ENCODE data around the gene CCNA2. TPM values are rescaled to one million over a fixed set of nuclear protein-coding genes. Genes with fewer than 3 reads are reported as not detected.

Gene CCNA2
- total and polyA plus RNA-seq, 7 donors, result 0.06 to 0.46 (median 0.23) TPM

DNA sequence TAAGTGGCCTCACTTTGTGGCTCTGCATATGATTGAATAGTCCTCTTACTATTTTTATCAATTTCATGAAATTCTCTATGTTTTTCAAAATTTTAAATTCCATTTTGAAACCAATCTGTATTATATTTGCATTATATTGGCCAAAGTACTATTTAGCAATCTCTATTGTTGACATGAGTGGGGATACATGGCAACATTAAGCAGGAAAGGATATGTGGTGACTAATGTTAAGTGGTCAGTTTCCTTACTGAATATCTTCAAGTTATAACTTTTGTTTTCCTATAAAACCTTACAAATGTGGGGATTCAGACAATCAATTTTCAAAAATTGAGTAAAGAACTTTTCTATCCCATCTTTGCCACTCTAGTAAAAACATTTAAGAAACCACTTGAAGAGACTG, 36.4 kb upstream of the CCNA2 start:
- ATAC-seq, result no peak
- Histone ChIP-seq H3K36me3 (ENCODE audit: insufficient read depth in 1 of 2, low read depth in 1 of 2) (peaks cover 0 to 56% of the 10 kb centered on the region in 2 donors), H3K9me3 (no peaks in the 10 kb centered on the region)

DNA sequence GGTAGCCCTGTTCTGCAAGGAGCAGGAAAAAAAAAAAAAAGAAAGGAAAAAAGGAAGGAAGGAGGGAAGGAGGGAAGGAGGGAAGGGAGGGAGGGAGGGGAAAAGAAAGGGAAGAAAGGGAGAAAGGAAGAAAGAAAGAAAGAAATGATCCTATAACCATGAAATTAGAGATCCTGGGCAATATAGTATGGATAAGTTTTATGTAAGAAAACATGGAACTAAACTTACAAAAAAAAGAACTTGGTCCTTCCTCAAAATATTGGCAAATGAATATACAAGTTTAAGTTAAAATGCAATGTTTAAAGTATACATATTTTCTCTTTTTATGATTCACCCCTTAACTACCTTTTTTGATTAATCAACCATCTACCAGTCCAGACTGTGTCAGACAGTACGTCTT, 27.7 kb upstream of the CCNA2 start:
- 86 to 92% (median 92%) methylated on average over 1 of the region's 1 CpG for WGBS, 3 donors
- peaks cover 0 to 51% of the 10 kb centered on the region in 2 donors for H3K36me3 ChIP-seq (ENCODE audit: insufficient read depth in 1 of 2, low read depth in 1 of 2)
- no peak for ATAC-seq
- no peaks in the 10 kb centered on the region for H3K9me3 ChIP-seq
- TF ChIP-seq, protein P1, sequence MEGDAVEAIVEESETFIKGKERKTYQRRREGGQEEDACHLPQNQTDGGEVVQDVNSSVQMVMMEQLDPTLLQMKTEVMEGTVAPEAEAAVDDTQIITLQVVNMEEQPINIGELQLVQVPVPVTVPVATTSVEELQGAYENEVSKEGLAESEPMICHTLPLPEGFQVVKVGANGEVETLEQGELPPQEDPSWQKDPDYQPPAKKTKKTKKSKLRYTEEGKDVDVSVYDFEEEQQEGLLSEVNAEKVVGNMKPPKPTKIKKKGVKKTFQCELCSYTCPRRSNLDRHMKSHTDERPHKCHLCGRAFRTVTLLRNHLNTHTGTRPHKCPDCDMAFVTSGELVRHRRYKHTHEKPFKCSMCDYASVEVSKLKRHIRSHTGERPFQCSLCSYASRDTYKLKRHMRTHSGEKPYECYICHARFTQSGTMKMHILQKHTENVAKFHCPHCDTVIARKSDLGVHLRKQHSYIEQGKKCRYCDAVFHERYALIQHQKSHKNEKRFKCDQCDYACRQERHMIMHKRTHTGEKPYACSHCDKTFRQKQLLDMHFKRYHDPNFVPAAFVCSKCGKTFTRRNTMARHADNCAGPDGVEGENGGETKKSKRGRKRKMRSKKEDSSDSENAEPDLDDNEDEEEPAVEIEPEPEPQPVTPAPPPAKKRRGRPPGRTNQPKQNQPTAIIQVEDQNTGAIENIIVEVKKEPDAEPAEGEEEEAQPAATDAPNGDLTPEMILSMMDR (IDR thresholded peaks at IDR 0.05), result no peak
- H3K4me1 ChIP-seq, result no peaks in the 10 kb centered on the region
- H3K27me3 ChIP-seq (ENCODE audit: insufficient read depth in 3 of 3, low read length in 2 of 3), result no peaks in the 10 kb centered on the region
- no peak for DNase-seq
- intact Hi-C loops (cut with DNase I), result no loop called here
- H3K27ac ChIP-seq, result no peak overlapping the region
- H3K4me3 ChIP-seq, result no peak overlapping the region

More for the DNA sequence above, 36.4 kb upstream of the CCNA2 start:
- DNase-seq, result no peak
- intact Hi-C loops (cut with DNase I), result no loop called here
- Histone ChIP-seq H3K4me3 (no peak overlapping the region), H3K4me1 (no peaks in the 10 kb centered on the region), H3K27me3 (ENCODE audit: insufficient read depth in 3 of 3, low read length in 2 of 3) (no peaks in the 10 kb centered on the region), H3K27ac (no peak overlapping the region)
- TF ChIP-seq, protein P1 (IDR thresholded peaks at IDR 0.05), result no peak

DNA sequence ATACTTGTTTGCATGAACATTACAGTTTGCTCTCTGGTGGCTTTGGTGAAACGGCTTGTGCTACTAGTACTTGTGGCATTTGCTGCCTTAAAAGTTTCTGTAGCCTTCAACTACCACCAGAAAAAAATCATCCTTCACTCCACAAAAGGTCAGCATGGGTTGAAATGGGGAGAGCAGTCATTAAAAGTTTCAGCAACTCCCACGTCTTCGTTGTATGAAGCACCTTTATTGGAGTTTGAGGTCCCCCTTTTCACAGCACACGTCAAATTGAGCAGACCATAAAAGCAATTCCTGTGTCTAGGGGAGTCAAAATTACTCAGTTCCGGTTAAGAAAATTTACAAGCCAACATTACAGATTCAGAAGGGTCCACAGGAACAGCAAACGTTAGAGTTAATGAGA, 23.0 kb upstream of the CCNA2 start:
- TF ChIP-seq, protein P1 (IDR thresholded peaks at IDR 0.05), result no peak
- Histone ChIP-seq H3K4me1 (no peaks in the 10 kb centered on the region), H3K27me3 (ENCODE audit: insufficient read depth in 3 of 3, low read length in 2 of 3) (no peaks in the 10 kb centered on the region), H3K27ac (no peak overlapping the region), H3K9me3 (no peaks in the 10 kb centered on the region), H3K4me3 (no peak overlapping the region), H3K36me3 (ENCODE audit: insufficient read depth in 1 of 2, low read depth in 1 of 2) (peaks cover 6 to 72% of the 10 kb centered on the region in 2 donors)
- no peak for ATAC-seq
- no peak for DNase-seq
- intact Hi-C loops (cut with DNase I), result no loop called here
- 59 to 65% (median 63%) methylated on average over 6 of the region's 6 CpGs for WGBS, 3 donors

DNA sequence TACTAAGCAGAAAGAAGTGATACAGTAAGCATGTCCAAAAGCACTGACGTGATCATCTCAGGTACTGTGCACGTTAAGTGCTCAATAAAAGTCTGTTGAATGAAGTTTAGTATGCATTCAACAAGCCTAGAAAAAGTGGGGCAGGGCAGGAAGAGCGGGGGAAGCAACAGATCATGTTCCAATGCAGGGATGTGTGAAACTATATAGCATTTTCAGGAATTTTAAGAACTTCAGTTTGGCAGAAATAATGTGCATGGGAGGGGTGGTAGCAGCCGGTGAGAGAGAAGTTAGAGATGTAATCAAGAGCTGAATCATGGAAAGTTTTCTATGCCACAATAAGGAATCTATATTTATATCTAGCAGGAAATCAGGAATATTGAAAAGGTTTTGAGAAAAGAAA, 19.2 kb upstream of the CCNA2 start:
- DNase-seq (no peak), ATAC-seq (no peak)
- Histone ChIP-seq H3K4me1 (no peaks in the 10 kb centered on the region), H3K27me3 (ENCODE audit: insufficient read depth in 3 of 3, low read length in 2 of 3) (no peaks in the 10 kb centered on the region), H3K4me3 (no peak overlapping the region), H3K9me3 (no peaks in the 10 kb centered on the region), H3K27ac (no peak overlapping the region), H3K36me3 (ENCODE audit: insufficient read depth in 1 of 2, low read depth in 1 of 2) (peaks cover 6 to 86% of the 10 kb centered on the region in 2 donors)
- intact Hi-C loops (cut with DNase I), result no loop called here
- TF ChIP-seq, protein P1 (IDR thresholded peaks at IDR 0.05), result no peak
- WGBS, 3 donors, result 74 to 83% (median 81%) methylated on average over 4 of the region's 4 CpGs

DNA sequence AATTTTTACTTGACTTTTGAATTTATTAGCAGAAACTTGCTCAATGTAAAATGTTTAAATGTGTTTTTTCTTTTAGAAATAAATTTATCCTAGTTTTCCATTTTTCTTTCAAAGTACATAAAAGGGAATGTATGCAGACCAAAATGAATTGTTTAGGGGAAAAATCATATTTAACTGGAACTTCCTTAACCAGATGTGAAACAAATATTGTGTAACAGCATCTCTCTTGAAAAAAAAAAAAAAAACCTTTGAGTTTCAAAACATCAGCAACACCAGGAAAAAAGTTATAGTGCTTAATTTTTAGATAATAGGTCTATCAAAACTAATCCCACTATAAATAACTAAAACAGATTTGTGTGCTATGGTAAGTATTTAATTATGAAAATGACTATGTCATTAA, 14.5 kb upstream of the CCNA2 start:
- DNase-seq, result no peak
- Histone ChIP-seq H3K27ac (no peak overlapping the region), H3K9me3 (no peaks in the 10 kb centered on the region), H3K36me3 (ENCODE audit: insufficient read depth in 1 of 2, low read depth in 1 of 2) (peaks cover 4 to 79% of the 10 kb centered on the region in 2 donors), H3K27me3 (ENCODE audit: insufficient read depth in 3 of 3, low read length in 2 of 3) (no peaks in the 10 kb centered on the region), H3K4me1 (no peaks in the 10 kb centered on the region), H3K4me3 (no peak overlapping the region)
- no peak for ATAC-seq
- TF ChIP-seq, protein P1 (IDR thresholded peaks at IDR 0.05), result no peak
- intact Hi-C loops (cut with DNase I), result no loop called here

Data from psoas muscle (tissue), 8 donors.